Muscle layer of colon (tissue), 2 donors: ENCODE data around the gene EHD3.
A peak's percentile ranks its signal among the peaks of the same experiment; 100 is the strongest.

ENCODE experiments used
- H3K27ac ChIP-seq: one replicate; pipeline ENCODE4 v1.7.0; 2013; ENCODE audit warnings: low read depth, mild to moderate bottlenecking, low read length, moderate library complexity
- H3K27me3 ChIP-seq, 2 donors: one replicate each; pipeline ENCODE4 v1.7.0; 2013; ENCODE audit warnings: low read length in 2 of 2, mild to moderate bottlenecking in 2 of 2; ENCODE audit not compliant: insufficient read depth in 2 of 2, control insufficient read depth in 1 of 2
- H3K36me3 ChIP-seq: one replicate; pipeline ENCODE4 v1.7.0; 2013; ENCODE audit warnings: mild to moderate bottlenecking, low read length; ENCODE audit not compliant: insufficient read depth
- H3K4me1 ChIP-seq: one replicate; pipeline ENCODE4 v1.7.0; 2013; ENCODE audit warnings: mild to moderate bottlenecking, low read length; ENCODE audit not compliant: insufficient read depth
- H3K4me3 ChIP-seq, 2 donors: one replicate each; pipeline ENCODE4 v1.7.0; 2013; ENCODE audit warnings: low read length in 2 of 2, low read depth in 1 of 2, mild to moderate bottlenecking in 1 of 2, moderate library complexity in 1 of 2
- H3K9ac ChIP-seq: one replicate; pipeline ENCODE4 v1.7.0; 2013; ENCODE audit warnings: low read length
- H3K9me3 ChIP-seq: one replicate; pipeline ENCODE4 v1.7.0; 2013; ENCODE audit warnings: mild to moderate bottlenecking, low read length
- donor health status: abdominal sarcoma.
- donor health status: Adenocarcinoma of cecum.

The EHD3 gene

DNA sequence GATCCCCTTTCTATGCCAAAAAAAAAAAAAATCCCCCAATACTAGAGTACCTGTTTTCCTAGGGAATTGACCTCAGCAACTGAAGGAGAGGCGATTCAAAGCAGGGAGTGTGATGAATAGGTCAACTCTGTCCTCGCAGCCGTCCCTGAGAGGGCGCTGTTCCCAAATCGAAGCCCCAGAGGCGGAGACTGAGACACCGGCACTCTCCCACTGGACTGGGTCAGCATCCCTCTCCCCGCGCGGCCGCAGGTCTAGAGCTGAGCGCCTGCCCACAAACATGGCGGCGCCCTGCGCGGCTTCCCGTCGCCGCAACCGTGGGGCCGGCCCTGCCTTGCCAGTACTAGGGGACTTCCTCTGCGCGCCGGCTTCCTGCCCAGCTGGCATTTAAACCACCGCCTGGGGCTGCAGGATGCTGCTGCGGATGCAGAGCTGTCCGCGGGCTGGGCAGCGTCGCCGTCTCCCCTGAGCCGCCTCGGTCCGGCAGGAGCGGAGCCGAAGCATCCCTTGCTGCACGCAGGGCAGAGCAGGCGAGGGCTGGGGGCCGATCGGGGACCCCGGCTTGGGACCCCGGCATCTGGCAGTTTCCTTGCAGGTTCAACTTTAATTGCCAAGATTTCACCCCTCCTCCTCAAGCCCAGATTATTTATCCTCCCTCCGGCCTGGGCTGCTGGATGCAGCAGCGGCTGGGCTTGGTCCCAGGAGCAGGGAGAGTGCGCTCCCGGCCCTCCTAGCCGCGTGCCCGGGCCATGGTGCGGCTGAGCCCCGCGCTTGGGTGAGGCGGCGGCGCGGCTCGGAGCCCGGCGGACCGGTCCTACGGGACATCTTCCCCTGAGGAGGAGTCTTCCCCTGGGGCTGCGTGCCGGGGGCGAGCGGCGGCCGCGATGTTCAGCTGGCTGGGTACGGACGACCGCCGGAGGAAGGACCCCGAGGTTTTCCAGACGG, at the start of gene EHD3:
Gene EHD3 (plus strand): TSS at position 412 of the 942 bp plus-strand sequence. CDS start 470 bp downstream, at position 882.
- no peaks in the 10 kb centered on the region for H3K27me3 ChIP-seq
- no peaks in the 10 kb centered on the region for H3K9me3 ChIP-seq
- H3K4me3 ChIP-seq: peak within 1 kb of the TSS; percentile 33 to 68
- H3K4me1 ChIP-seq: peaks cover 19% of the 10 kb centered on the region
- no peak within 1 kb of the TSS for H3K9ac ChIP-seq
- H3K27ac ChIP-seq: no peak within 1 kb of the TSS
- H3K36me3 ChIP-seq: no peaks in the 10 kb centered on the region

DNA sequence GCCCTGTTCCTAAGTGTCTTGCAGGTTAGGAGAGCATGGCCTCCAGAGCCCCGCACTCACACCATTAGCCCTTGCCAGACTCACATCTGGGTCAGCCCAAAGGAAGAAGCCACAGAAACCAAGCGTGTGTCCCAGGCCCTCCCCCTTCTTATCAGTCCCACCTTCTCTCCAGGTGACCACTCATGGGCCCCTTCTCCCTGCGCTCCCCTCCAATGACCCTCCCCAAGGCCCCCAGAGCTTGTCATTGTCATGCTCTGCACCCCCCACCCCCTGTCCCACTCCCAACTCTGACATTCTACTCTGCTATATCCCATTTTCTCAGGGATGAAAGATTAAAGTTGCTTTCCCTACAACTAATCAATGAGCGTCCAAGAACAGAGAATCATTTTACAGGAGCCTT, 46.8 kb upstream of the EHD3 start:
- H3K27me3 ChIP-seq: no peaks in the 10 kb centered on the region

DNA sequence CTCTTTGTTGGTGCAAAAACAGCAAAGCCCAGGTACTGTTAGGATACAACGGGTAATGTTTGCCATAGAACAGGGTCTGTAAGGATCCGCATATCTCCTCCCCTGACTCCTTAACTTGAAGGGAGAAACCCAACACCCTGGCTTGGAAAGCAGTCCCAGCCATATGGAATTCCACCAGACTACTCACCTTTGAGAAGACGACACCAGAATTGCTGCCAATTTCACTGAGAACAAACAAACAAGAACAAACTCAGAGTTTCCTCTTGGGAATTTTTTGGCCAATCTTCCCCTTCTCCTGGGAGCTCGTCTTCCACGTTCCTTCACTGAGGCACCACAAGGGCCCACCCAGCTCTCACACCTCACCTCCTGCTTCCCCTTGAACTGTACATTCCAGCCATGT, 45.8 kb upstream of the EHD3 start:
- Histone ChIP-seq H3K36me3 (no peaks in the 10 kb centered on the region), H3K27me3 (no peaks in the 10 kb centered on the region), H3K27ac (no peak overlapping the region), H3K9ac (no peak overlapping the region), H3K4me1 (no peaks in the 10 kb centered on the region), H3K9me3 (no peaks in the 10 kb centered on the region), H3K4me3 (no peak overlapping the region)

More for the DNA sequence above, 46.8 kb upstream of the EHD3 start:
- H3K4me1 ChIP-seq: no peaks in the 10 kb centered on the region
- no peak overlapping the region for H3K4me3 ChIP-seq
- no peak overlapping the region for H3K9ac ChIP-seq
- H3K27ac ChIP-seq: no peak overlapping the region
- H3K9me3 ChIP-seq: no peaks in the 10 kb centered on the region
- H3K36me3 ChIP-seq: no peaks in the 10 kb centered on the region

DNA sequence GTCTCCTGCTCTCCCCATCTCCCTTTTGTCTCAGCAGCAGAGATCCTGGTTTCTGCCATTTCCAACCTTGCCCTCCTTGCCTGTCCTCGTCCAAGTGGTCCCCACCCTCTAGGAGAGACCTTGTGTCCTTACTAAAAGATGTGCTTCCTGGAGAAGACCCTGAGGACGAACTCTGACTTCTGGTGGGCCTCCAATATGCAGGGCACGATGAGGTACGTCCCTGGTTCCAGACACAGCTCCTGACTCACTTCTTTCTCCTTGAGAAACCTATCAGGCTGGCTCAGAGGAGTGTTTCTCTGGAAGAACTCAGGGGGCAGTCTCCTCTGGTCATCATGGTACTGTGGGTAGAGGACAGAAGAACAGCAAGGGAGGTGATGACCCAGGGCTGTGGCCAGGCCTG, 44.8 kb upstream of the EHD3 start:
- Histone ChIP-seq H3K4me3 (no peak overlapping the region), H3K9ac (no peak overlapping the region), H3K36me3 (no peaks in the 10 kb centered on the region), H3K27ac (no peak overlapping the region), H3K4me1 (no peaks in the 10 kb centered on the region), H3K27me3 (no peaks in the 10 kb centered on the region), H3K9me3 (no peaks in the 10 kb centered on the region)

DNA sequence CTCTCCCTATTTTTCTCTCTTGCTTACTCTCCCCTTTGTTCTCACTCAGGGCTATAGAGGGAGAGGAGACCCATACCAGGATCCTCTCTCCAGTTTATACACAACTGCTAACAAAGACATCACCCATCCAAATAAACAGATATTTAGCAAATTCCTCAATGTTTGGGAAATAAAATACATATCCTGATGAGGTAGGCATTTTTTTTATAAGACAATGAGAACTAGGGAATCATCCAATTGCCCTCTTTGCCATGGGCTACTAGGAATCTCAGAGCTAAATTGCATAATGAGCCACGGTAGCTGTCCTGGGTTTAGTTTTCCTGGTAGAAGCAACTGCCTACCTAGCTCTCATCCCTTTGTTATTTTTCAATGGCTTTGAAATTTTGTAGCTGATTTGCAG, 43.8 kb upstream of the EHD3 start:
- Histone ChIP-seq H3K27me3 (no peaks in the 10 kb centered on the region), H3K36me3 (no peaks in the 10 kb centered on the region), H3K9me3 (no peaks in the 10 kb centered on the region), H3K9ac (no peak overlapping the region), H3K4me1 (no peaks in the 10 kb centered on the region), H3K4me3 (no peak overlapping the region), H3K27ac (no peak overlapping the region)

DNA sequence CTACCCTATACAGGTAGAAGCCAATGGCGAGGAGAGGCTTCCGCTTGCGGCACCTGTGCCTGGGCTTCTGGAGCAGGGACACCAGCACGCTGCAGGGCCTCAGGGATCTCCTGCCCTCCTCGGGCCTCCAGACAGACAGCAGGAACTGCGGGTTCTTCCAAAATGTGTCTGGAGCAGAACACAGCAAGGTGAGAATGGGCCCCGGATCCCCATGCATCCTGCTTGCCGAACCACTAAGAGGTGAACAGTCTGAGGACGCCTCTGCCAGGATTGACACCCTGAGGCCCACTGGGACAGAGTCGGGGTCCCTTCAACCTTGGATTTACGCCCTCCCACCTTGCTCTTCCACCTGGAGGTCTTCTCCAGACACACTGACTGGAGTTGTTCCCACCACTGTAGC, 42.0 kb upstream of the EHD3 start:
- no peaks in the 10 kb centered on the region for H3K27me3 ChIP-seq
- H3K36me3 ChIP-seq: no peaks in the 10 kb centered on the region
- no peak overlapping the region for H3K9ac ChIP-seq
- H3K4me3 ChIP-seq: no peak overlapping the region
- no peaks in the 10 kb centered on the region for H3K4me1 ChIP-seq
- H3K27ac ChIP-seq: no peak overlapping the region
- no peaks in the 10 kb centered on the region for H3K9me3 ChIP-seq

DNA sequence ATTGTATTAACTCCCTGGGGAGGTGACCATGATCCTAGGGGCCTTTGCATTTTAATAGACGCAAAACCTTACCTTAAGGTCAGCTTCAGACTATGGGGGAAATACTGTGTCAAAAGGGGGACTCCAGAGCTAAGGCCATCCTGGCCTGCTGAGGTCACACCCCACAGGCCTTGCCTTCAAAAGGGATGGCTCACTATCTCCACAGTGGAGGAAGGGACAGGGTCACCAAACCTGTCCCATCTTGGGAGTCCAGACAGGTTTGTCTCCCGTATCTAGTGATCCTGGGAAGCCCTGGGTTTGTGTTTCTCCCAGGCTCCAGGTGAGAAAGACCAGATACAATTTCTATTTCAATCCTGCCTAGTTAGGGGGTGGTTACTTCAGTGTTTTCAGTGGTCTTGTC, 41.6 kb upstream of the EHD3 start:
- Histone ChIP-seq H3K27me3 (no peaks in the 10 kb centered on the region), H3K4me1 (no peaks in the 10 kb centered on the region), H3K27ac (no peak overlapping the region), H3K9ac (no peak overlapping the region), H3K9me3 (no peaks in the 10 kb centered on the region), H3K4me3 (no peak overlapping the region), H3K36me3 (no peaks in the 10 kb centered on the region)

DNA sequence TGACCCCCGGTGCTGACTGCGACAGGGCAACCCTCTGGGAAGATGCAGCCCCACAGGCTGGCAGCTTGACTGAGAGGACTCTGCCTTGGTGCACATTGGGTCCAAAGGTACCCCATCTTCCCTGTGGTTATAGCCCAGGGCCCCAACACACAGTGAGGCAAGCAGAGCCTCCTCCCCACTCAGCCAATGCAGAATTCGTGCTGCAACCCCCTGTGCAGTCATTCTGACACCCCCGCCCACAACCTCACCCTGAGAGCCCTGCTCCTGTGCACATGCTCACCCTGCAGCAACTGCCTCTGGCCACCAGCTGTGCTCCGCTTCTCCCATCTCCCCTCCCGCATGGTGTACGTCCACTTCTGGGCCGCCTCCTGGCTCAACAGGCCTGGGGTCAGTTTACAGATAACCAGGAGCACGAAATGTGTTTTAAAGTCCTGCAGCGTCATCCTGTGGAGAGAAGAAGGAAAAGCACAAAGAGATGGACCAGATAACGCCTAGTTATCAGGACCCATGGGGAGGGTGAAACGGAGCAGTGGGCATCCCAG, 41.0 kb upstream of the EHD3 start:
- H3K9ac ChIP-seq: no peak overlapping the region
- no peaks in the 10 kb centered on the region for H3K36me3 ChIP-seq
- no peaks in the 10 kb centered on the region for H3K4me1 ChIP-seq
- H3K27ac ChIP-seq: no peak overlapping the region
- H3K9me3 ChIP-seq: no peaks in the 10 kb centered on the region
- H3K4me3 ChIP-seq: no peak overlapping the region
- H3K27me3 ChIP-seq: no peaks in the 10 kb centered on the region

DNA sequence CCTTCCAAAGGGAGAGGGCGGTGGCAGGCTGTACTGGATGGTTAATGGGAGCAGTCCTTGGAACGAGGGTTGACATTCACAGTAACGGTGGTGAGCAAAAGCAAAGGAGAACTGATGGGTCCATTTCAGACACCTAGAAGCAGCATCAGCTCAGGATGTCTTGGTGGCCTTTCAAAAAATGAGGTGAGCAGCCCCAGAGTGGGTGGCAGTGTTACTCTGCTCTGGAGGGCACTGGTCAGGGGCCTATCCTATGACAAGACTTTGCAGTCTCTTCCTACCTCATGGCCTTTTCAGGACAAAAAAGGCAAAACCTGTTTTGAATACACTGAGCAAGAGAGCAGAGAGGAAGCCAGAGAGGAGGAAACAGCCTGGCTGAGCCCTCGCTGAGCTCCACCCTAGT, 40.1 kb upstream of the EHD3 start:
- no peak overlapping the region for H3K27ac ChIP-seq
- no peak overlapping the region for H3K9ac ChIP-seq
- H3K4me1 ChIP-seq: no peaks in the 10 kb centered on the region
- H3K4me3 ChIP-seq: no peak overlapping the region
- no peaks in the 10 kb centered on the region for H3K27me3 ChIP-seq
- no peaks in the 10 kb centered on the region for H3K36me3 ChIP-seq
- no peaks in the 10 kb centered on the region for H3K9me3 ChIP-seq

DNA sequence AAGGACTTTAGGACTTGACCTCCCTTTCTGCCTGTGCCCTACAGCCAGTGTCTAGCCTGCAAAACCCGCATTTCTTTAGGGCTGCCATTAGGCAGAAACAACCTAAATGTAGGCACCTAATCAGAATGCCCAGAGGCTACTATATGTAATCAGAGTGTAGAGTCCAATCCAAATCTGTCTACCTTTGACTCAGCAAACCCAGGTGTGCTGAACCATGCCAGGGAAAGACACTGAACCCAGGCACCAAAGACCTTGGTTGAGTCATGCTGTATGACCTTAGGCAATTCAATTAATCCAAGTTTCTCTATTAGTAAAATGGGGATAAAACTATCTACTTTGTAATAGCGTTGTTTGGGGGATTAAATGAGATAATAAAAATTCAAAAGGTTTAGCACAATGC, 37.3 kb upstream of the EHD3 start:
- Histone ChIP-seq H3K27ac (no peak overlapping the region), H3K4me1 (no peaks in the 10 kb centered on the region), H3K4me3 (no peak overlapping the region), H3K36me3 (no peaks in the 10 kb centered on the region), H3K9ac (no peak overlapping the region), H3K9me3 (no peaks in the 10 kb centered on the region), H3K27me3 (no peaks in the 10 kb centered on the region)

DNA sequence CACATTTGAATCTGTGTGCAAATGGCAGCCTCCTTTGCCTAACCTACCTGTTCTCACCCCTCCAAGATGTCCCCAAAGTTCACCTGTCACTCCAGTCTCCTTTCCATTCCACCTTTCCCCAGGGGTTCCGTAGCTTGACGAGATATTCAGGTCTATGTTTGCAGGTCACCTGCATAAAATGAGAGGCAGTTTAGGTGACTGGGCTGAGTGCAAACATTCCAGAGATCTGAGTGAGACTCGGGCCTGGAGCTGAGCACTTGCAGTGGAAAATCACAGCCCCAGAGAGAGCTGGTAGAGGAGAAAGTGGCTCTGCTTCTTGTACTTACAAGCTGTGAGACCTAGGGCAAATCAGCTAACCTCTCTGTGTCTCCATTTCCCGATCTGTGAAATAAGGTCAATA, 36.8 kb upstream of the EHD3 start:
- Histone ChIP-seq H3K36me3 (no peaks in the 10 kb centered on the region), H3K9ac (no peak overlapping the region), H3K9me3 (no peaks in the 10 kb centered on the region), H3K27me3 (no peaks in the 10 kb centered on the region), H3K4me3 (no peak overlapping the region), H3K27ac (no peak overlapping the region), H3K4me1 (peaks cover 5% of the 10 kb centered on the region)

DNA sequence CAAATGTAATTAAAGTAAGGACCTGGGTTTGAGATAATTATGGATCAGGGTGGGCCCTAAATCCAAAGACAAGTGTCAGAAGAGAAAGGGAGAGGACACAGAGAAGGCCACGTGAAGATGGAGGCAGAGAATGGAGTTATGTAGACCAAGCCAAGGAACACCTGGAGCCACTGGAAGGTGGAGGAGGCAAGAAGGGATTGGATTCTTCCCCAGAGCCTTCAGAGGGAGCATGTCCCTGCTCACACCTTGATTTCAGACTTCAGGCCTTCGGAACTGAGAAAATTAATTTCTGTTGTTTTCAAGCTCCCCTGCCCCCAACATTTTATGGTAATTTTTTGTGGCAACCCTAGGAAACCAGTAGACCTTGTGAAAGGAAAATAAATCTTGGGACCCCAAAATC, 36.3 kb upstream of the EHD3 start:
- Histone ChIP-seq H3K4me1 (peaks cover 9% of the 10 kb centered on the region), H3K9ac (no peak overlapping the region), H3K4me3 (no peak overlapping the region), H3K36me3 (no peaks in the 10 kb centered on the region), H3K27me3 (no peaks in the 10 kb centered on the region), H3K9me3 (no peaks in the 10 kb centered on the region), H3K27ac (no peak overlapping the region)
